Subcutaneous abdominal adipose tissue (tissue), 5 donors: ENCODE data around the gene SLC17A7.
A peak's percentile ranks its signal among the peaks of the same experiment; 100 is the strongest.

Source experiments
- H3K27ac ChIP-seq: one replicate; pipeline ENCODE4 v1.7.0; 2013; ENCODE audit warnings: low read depth, mild to moderate bottlenecking, inconsistent platforms, low read length, moderate library complexity
- H3K27me3 ChIP-seq, 5 donors: one replicate each; pipeline ENCODE4 v1.7.0; 2013; ENCODE audit warnings: low read length in 5 of 5, inconsistent platforms in 1 of 5; ENCODE audit not compliant: control insufficient read depth in 5 of 5, insufficient read depth in 4 of 5
- H3K36me3 ChIP-seq, 5 donors: one replicate each; pipeline ENCODE4 v1.7.0; 2013; ENCODE audit warnings: low read length in 5 of 5; ENCODE audit not compliant: control insufficient read depth in 5 of 5, insufficient read depth in 5 of 5
- H3K4me1 ChIP-seq, 5 donors: one replicate each; pipeline ENCODE4 v1.7.0; 2013; ENCODE audit warnings: low read length in 5 of 5, mild to moderate bottlenecking in 3 of 5, moderate library complexity in 1 of 5; ENCODE audit not compliant: control insufficient read depth in 5 of 5, insufficient read depth in 5 of 5
- H3K4me3 ChIP-seq, 5 donors: one replicate each; pipeline ENCODE4 v1.7.0; 2013; ENCODE audit warnings: low read length in 5 of 5, low read depth in 1 of 5
- H3K9ac ChIP-seq, 5 donors: one replicate each; pipeline ENCODE4 v1.7.0; 2013; ENCODE audit warnings: low read length in 5 of 5, mild to moderate bottlenecking in 4 of 5, moderate library complexity in 3 of 5
- H3K9me3 ChIP-seq, 5 donors: one replicate each; pipeline ENCODE4 v1.7.0; 2013; ENCODE audit warnings: low read length in 5 of 5; ENCODE audit not compliant: control insufficient read depth in 5 of 5
- donor health status: healthy.
- donor health status: healthy.
- donor health status: healthy.
- donor health status: healthy.
- donor health status: healthy.

SLC17A7 gene

DNA sequence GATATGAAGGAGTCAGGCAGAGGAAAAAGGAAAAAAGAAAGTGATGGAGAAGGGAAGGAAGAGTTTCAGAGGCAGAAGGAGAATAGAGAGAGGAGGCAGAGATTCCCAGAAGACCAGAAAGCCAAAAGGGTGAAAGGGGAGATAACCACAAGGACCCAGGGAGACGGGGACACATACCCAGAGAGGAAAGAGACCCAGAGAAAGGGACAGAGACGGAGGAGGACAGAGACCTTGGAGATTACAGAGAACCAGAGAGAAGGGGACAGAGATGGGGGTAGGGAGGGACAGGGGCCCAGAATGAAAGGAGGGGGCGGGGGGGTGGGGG lies 19.5 kb downstream of the SLC17A7 start:
- no peak overlapping the region for H3K27ac ChIP-seq
- peaks cover 46 to 84% (median 72%) of the 10 kb centered on the region in 5 donors for H3K27me3 ChIP-seq
- H3K9ac ChIP-seq = no peak overlapping the region
- H3K4me3 ChIP-seq = no peak overlapping the region
- no peaks in the 10 kb centered on the region for H3K9me3 ChIP-seq
- H3K36me3 ChIP-seq = no peaks in the 10 kb centered on the region
- H3K4me1 ChIP-seq = peaks cover 0 to 30% (median 26%) of the 10 kb centered on the region in 5 donors

DNA sequence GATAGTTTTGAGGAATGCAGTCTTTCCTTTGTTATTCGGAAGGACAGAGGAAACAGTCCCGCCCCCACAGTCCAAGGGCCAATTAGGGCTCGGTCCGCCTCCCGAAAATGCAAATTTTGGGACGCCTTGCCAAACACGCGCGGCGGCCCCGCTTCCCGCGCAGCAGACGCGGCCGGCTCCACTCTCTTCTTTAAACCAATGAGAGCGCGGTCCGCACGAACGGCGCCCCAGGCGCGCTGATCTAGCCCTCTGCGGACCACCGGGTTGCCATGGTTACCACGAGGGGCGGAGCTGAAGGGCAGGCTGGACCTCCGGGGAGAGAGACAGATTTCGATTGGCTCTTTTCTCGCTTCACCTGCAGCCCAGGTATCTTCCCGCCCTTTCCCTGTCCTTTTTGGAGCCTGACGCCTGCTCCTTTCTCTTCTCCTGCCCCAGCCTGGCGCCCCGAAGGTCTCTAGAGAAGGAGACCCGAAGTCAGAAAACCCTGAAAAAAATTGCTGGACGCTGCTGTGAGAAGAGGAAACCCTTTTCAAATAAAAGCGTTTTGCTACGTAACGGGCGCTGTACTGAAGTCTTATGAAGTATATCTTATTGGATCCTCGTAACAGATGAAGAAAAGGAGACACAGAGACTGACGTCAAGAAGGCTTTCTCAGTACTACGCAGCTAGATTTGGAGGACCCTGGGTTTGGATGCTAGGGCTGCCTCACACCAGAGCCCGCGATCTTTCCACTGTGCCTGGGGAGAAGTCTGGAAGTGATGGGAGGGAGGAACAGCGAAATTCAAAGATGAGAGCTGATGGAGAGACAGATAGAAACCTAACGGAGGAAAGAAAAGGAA lies 20.1 kb downstream of the SLC17A7 start:
- Histone ChIP-seq H3K4me3 (peak overlapping the region in 2 of 5 donors; percentile 19 to 32), H3K36me3 (no peaks in the 10 kb centered on the region), H3K27me3 (peaks cover 41 to 84% (median 71%) of the 10 kb centered on the region in 5 donors), H3K27ac (no peak overlapping the region), H3K4me1 (peaks cover 0 to 30% (median 26%) of the 10 kb centered on the region in 5 donors), H3K9me3 (no peaks in the 10 kb centered on the region), H3K9ac (no peak overlapping the region)

DNA sequence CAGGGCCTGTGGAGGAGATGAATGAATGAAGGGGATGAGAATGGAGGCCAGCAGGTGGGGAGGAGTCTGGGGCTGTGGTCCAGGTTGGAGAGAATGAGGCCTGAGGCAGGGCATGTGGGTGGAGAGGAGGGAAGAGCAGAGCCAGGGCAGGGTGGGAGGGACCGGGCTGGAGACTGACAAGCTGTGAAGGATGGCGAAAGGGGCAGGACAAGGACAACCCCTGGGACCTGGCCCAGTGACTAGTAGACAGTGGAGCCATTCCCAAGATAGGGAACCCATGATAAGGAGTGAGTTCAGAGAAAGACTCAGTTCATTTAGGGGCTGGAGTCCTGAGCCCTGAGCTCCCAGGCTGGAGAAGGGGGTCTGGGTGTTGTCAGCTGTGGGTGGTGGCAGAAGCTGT lies 21.1 kb downstream of the SLC17A7 start:
- peaks cover 38 to 78% (median 67%) of the 10 kb centered on the region in 5 donors for H3K27me3 ChIP-seq

DNA sequence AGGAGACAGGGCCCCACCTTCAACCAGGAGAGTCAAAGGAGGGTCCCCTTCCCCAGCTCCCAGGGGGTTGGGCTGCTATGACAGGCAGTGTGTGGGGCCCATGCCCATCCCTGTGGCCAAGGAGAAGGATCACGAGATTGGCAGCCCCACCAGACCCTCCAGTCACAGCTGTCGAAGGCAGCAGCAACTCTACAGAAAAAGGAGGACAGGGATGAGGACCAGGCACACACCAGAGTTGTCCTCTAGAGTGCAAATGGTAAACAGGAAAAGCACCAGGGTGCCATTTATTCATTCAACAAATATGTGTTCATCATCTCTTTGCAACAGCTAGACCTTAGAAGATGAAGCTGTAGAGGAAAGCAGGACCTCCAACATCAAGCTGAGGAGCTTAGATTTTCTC lies 22.2 kb downstream of the SLC17A7 start:
- Histone ChIP-seq H3K4me1 (peaks cover 0 to 26% (median 26%) of the 10 kb centered on the region in 5 donors), H3K27ac (no peak overlapping the region), H3K27me3 (peaks cover 40 to 74% (median 64%) of the 10 kb centered on the region in 5 donors)

More for the DNA sequence above, 21.1 kb downstream of the SLC17A7 start:
- Histone ChIP-seq H3K9me3 (no peaks in the 10 kb centered on the region), H3K9ac (no peak overlapping the region), H3K4me1 (peaks cover 0 to 26% (median 26%) of the 10 kb centered on the region in 5 donors), H3K36me3 (no peaks in the 10 kb centered on the region), H3K27ac (no peak overlapping the region), H3K4me3 (no peak overlapping the region)

DNA sequence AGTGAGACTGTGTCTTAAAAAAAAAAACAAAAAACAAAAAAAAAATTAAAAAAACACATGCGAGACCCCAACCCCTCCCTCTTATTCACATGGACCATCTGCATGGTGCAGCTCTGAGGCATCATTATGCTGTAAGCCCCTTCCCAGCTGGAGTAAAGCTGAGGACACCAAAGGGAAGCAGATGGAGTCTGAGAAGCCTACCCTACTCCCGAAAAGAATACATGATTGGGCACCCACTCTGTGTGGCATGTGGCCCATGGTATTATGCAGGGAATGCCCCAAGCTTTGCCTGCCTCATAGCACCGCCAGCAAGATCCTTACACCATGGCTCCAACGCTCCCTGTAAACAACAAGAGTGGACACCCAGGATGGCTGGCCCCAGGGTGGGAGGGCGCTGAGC lies 22.8 kb downstream of the SLC17A7 start:
- no peak overlapping the region for H3K27ac ChIP-seq
- H3K36me3 ChIP-seq = no peaks in the 10 kb centered on the region
- no peak overlapping the region for H3K9ac ChIP-seq
- H3K27me3 ChIP-seq = peaks cover 35 to 72% (median 59%) of the 10 kb centered on the region in 5 donors
- H3K4me3 ChIP-seq = no peak overlapping the region
- H3K4me1 ChIP-seq = peaks cover 0 to 26% (median 25%) of the 10 kb centered on the region in 5 donors
- no peaks in the 10 kb centered on the region for H3K9me3 ChIP-seq

More for the DNA sequence above, 22.2 kb downstream of the SLC17A7 start:
- Histone ChIP-seq H3K9ac (no peak overlapping the region), H3K36me3 (no peaks in the 10 kb centered on the region), H3K4me3 (no peak overlapping the region), H3K9me3 (no peaks in the 10 kb centered on the region)

DNA sequence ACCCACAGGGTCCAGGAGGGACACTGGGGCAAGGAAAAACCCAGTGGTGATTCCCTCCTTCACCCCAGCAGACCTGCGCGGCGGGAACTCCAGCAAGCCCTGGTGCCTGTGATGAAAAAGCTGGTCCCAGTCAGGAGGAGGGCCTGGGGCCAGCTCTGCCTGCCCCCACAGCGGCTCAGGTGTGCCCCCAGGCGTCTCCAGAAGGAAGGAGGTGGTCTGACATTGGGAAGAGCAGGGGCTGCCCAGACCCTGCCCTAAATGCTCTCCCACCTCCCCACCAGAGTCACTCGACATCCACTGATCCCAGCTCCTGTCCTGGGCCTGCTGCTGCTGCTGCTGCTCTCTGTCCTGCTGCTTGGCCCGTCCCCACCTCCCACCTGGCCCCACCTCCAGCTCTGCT lies 24.2 kb downstream of the SLC17A7 start:
- Histone ChIP-seq H3K9me3 (no peaks in the 10 kb centered on the region), H3K27me3 (peaks cover 21 to 58% (median 45%) of the 10 kb centered on the region in 5 donors), H3K4me3 (no peak overlapping the region), H3K9ac (no peak overlapping the region), H3K27ac (no peak overlapping the region), H3K4me1 (peaks cover 0 to 15% (median 11%) of the 10 kb centered on the region in 5 donors), H3K36me3 (no peaks in the 10 kb centered on the region)

DNA sequence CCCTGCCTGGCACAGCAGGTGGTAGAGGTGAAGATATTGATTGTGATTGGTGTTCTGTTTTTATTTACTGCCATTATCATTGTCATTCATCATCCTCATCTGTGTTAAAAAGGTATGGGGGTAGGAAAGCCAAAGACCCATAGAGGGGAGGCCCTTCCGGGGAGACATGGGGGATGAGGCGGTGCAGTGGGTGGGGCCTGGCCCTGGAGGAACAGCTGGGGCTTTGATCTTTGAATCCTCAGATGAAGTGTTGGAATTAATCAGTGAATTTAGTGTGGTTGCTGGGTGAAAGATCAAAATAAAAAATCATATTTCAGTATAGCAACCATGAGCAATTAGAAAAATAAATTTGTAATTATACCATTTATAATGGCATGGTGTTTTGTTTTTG lies 25.5 kb downstream of the SLC17A7 start:
- no peak overlapping the region for H3K27ac ChIP-seq
- H3K9ac ChIP-seq = no peak overlapping the region
- H3K9me3 ChIP-seq = no peaks in the 10 kb centered on the region
- H3K27me3 ChIP-seq = peaks cover 14 to 51% (median 36%) of the 10 kb centered on the region in 5 donors
- H3K4me1 ChIP-seq = peaks cover 0 to 5% (median 3%) of the 10 kb centered on the region in 5 donors
- H3K36me3 ChIP-seq = no peaks in the 10 kb centered on the region
- H3K4me3 ChIP-seq = no peak overlapping the region

DNA sequence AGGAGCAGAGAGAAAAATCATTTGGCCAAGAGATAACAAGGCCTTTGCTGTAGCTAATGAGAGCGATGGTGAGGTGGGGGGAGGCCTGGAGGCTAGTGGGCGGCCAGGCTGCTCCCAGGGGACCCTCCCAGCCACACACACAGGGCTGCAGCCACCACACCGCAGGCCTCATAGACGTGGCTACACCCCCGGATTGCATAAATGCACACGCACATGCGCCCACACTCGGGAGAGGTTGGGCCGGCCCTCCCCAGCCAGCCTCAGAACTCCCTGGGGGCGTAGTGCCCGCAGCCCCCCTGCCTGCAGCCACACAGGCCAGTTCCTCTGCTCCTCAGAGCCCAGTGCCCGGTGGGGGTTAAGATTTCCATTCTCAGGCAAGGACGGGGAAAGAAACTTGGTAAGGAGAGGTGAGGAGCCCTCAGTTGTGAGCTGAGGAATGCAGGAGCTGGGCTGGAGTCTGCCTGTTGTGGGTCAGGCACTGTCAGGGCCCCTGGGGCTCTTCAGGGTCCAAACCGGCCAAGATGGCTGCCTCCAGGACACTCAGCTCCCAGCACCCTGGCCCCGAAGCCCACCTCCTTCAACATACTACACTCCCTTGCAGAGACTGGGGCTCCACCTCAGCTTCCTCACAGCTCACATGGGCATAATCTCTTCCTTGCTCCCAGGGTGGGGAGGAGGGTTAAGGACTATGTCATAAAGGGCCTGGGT lies 26.1 kb downstream of the SLC17A7 start:
- H3K27me3 ChIP-seq = peaks cover 14 to 47% (median 34%) of the 10 kb centered on the region in 5 donors
- no peaks in the 10 kb centered on the region for H3K36me3 ChIP-seq
- H3K4me1 ChIP-seq = peaks cover 0 to 2% (median 0%) of the 10 kb centered on the region in 5 donors
- no peaks in the 10 kb centered on the region for H3K9me3 ChIP-seq
- H3K27ac ChIP-seq = no peak overlapping the region
- no peak overlapping the region for H3K9ac ChIP-seq
- no peak overlapping the region for H3K4me3 ChIP-seq

DNA sequence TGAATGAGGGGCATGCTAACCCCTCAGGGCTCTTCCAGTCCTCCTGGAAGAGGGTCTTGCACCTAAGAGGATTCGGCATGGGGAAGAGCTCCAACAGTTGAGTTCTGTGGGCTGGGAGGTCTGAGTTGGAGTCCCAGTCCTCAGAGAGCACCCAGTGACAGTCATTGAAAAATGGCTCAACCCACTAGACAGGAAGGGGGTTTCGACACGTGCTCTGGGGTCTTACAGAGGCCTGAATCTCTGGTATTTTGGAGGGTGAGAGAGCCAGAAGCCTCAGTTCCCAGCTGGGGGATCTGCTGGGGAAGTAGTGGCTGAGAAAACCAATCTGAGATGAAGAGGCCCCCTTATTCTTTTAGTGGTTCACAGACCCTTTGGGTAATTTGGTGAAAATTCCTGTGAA lies 27.1 kb downstream of the SLC17A7 start:
- Histone ChIP-seq H3K9me3 (no peaks in the 10 kb centered on the region), H3K27me3 (peaks cover 14 to 37% (median 30%) of the 10 kb centered on the region in 5 donors), H3K9ac (no peak overlapping the region), H3K36me3 (no peaks in the 10 kb centered on the region), H3K27ac (no peak overlapping the region), H3K4me3 (no peak overlapping the region), H3K4me1 (peaks cover 0 to 3% (median 2%) of the 10 kb centered on the region in 5 donors)

DNA sequence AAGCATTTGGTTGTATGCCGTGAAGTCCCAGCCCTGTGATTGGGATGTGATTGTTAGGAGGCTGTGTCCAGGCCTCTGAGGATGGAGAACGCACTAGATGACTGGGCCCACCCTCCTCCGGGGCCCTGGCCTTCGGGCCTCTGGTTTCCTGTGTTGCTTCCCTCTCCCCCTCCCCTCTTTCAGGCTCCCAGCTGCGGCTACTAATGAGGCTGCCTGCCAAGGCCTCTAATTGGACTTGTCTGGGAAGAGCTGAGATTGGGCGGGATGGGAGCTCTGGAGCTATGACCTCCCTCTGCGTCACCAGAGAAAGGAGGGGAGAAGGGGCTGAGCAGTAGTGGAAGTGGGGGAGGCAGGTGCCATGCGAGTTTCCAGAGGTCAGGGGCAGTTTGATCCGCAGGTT lies 28.0 kb downstream of the SLC17A7 start:
- Histone ChIP-seq H3K27me3 (peaks cover 14 to 29% (median 22%) of the 10 kb centered on the region in 5 donors), H3K9ac (no peak overlapping the region), H3K9me3 (no peaks in the 10 kb centered on the region), H3K36me3 (no peaks in the 10 kb centered on the region), H3K4me1 (peaks cover 0 to 10% (median 2%) of the 10 kb centered on the region in 5 donors), H3K27ac (no peak overlapping the region), H3K4me3 (no peak overlapping the region)
